Ishikawa (cell line): ENCODE measurements around the gene NCK1.

Experiments used
- CEBPB ChIP-seq: IDR thresholded peaks from 2 replicates; pipeline ENCODE4 v1.6.1; 2012
- CREB1 ChIP-seq: IDR thresholded peaks from 2 replicates; pipeline ENCODE4 v1.6.1; 2012; ENCODE audit warnings: low read depth
- EGR1 ChIP-seq: IDR thresholded peaks from 2 replicates; pipeline ENCODE4 v1.6.1; 2012
- EP300 ChIP-seq: IDR thresholded peaks from 2 replicates; pipeline ENCODE4 v1.6.1; 2012; ENCODE audit warnings: borderline replicate concordance
- FOXM1 ChIP-seq: IDR thresholded peaks from 2 replicates; pipeline ENCODE4 v1.6.1; 2012; ENCODE audit warnings: low read depth, borderline replicate concordance
- NFIC ChIP-seq: IDR thresholded peaks from 2 replicates; pipeline ENCODE4 v1.6.1; 2012
- RAD21 ChIP-seq: IDR thresholded peaks from 2 replicates; pipeline ENCODE4 v1.6.1; 2012; ENCODE audit warnings: low read depth
- TAF1 ChIP-seq: IDR thresholded peaks from 2 replicates; pipeline ENCODE4 v1.6.1; 2012; ENCODE audit warnings: low read depth, mild to moderate bottlenecking
- TCF12 ChIP-seq: IDR thresholded peaks from 2 replicates; pipeline ENCODE4 v1.6.1; 2012; ENCODE audit warnings: low read depth
- TEAD4 ChIP-seq: IDR thresholded peaks from 2 replicates; pipeline ENCODE4 v1.6.1; 2012
- YY1 ChIP-seq: IDR thresholded peaks from 2 replicates; pipeline ENCODE4 v1.6.1; 2012; ENCODE audit warnings: low read depth
- ZBTB7A ChIP-seq: IDR thresholded peaks from 2 replicates; pipeline ENCODE4 v1.6.1; 2012; ENCODE audit warnings: low read depth
- TF ChIP-seq, protein P1 (sequence below): IDR thresholded peaks from 2 replicates; pipeline ENCODE4 v1.6.1; 2012; ENCODE audit warnings: low read depth, mild to moderate bottlenecking
- TF ChIP-seq, protein P2 (sequence below): IDR thresholded peaks from 2 replicates; pipeline ENCODE4 v1.6.1; 2012
- TF ChIP-seq, protein P3 (sequence below): IDR thresholded peaks from 2 replicates; pipeline ENCODE4 v1.6.1; 2012

Gene NCK1

DNA sequence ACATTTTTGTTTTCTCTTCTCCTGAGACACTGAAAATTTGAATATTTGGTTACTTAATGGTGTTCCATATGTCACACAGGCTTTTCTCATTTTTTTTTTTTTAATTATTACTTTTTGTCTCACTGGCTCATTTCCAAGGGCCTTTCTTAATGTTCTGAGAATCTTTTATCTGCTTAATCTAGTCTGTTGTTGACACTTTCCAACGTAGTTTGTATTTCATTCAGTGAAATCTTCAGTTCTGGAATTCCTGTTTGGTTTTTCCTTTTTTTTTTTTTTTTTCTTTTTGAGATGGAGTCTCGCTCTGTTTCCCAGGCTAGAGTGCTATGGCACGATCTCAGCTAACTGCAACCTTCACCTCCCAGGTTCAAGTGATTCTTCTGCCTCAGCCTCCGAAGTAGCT is 42.7 kb downstream of the NCK1 start:
- TF ChIP-seq, protein P1, sequence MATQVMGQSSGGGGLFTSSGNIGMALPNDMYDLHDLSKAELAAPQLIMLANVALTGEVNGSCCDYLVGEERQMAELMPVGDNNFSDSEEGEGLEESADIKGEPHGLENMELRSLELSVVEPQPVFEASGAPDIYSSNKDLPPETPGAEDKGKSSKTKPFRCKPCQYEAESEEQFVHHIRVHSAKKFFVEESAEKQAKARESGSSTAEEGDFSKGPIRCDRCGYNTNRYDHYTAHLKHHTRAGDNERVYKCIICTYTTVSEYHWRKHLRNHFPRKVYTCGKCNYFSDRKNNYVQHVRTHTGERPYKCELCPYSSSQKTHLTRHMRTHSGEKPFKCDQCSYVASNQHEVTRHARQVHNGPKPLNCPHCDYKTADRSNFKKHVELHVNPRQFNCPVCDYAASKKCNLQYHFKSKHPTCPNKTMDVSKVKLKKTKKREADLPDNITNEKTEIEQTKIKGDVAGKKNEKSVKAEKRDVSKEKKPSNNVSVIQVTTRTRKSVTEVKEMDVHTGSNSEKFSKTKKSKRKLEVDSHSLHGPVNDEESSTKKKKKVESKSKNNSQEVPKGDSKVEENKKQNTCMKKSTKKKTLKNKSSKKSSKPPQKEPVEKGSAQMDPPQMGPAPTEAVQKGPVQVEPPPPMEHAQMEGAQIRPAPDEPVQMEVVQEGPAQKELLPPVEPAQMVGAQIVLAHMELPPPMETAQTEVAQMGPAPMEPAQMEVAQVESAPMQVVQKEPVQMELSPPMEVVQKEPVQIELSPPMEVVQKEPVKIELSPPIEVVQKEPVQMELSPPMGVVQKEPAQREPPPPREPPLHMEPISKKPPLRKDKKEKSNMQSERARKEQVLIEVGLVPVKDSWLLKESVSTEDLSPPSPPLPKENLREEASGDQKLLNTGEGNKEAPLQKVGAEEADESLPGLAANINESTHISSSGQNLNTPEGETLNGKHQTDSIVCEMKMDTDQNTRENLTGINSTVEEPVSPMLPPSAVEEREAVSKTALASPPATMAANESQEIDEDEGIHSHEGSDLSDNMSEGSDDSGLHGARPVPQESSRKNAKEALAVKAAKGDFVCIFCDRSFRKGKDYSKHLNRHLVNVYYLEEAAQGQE, result no peak
- TF ChIP-seq ZBTB7A (no peak), CREB1 (no peak), TEAD4 (no peak), EGR1 (no peak), YY1 (no peak), FOXM1 (no peak), CEBPB (no peak), TAF1 (no peak), EP300 (no peak)
- TF ChIP-seq, protein P2, sequence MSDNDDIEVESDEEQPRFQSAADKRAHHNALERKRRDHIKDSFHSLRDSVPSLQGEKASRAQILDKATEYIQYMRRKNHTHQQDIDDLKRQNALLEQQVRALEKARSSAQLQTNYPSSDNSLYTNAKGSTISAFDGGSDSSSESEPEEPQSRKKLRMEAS, result no peak
- TF ChIP-seq, protein P3, sequence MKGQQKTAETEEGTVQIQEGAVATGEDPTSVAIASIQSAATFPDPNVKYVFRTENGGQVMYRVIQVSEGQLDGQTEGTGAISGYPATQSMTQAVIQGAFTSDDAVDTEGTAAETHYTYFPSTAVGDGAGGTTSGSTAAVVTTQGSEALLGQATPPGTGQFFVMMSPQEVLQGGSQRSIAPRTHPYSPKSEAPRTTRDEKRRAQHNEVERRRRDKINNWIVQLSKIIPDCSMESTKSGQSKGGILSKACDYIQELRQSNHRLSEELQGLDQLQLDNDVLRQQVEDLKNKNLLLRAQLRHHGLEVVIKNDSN, result no peak

DNA sequence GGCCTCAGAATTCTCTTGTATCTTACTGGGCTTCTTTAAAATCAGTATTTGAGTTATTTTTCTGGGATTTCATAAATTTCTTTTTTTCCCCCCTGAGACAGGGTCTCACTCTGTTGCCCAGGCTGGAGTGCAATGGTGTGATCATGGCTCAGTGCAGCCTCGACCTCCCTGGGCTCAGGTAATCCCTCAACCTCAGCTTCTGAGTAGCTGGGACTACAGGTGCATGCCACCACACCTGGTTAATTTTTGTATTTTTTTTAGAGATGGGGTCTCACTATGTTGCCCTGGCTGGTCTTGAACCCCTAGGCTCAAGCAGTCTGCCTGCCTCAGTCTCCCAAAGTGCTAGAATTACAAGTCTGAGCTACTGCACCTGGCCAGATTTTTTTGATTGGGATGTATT is 43.5 kb downstream of the NCK1 start:
- no peak for TF ChIP-seq RAD21
- no peak for TF ChIP-seq TAF1
- TF ChIP-seq, protein P2, result no peak
- no peak for TF ChIP-seq NFIC
- no peak for TF ChIP-seq CEBPB
- TF ChIP-seq FOXM1, result no peak
- no peak for TF ChIP-seq EGR1
- TF ChIP-seq, protein P1, result no peak
- no peak for TF ChIP-seq EP300
- TF ChIP-seq, protein P3, result no peak
- no peak for TF ChIP-seq CREB1
- TF ChIP-seq TCF12, result no peak
- TF ChIP-seq YY1, result no peak
- TF ChIP-seq TEAD4, result no peak
- TF ChIP-seq ZBTB7A, result no peak

DNA sequence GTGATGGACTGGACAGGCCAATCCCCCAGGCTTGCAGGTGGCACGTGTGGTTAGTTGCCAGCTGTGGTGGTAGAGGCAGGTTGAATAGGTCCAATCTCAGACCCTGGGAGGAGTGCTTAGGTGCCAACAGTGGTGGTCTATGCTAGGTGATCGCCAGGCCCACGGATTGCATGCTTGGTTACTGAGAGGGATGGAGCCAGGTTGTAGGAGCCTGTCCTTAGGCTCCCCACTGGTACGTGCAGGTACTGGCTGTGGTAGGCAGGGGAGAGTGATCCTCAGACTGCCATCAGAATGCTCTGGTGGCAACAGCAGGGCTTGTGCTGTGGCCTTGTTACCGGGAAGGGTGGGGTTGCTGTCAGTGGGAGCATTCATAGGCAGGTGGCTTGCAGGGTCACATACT is 44.7 kb downstream of the NCK1 start:
- TF ChIP-seq TEAD4, result no peak
- no peak for TF ChIP-seq TCF12
- no peak for TF ChIP-seq CREB1
- no peak for TF ChIP-seq YY1
- no peak for TF ChIP-seq FOXM1

DNA sequence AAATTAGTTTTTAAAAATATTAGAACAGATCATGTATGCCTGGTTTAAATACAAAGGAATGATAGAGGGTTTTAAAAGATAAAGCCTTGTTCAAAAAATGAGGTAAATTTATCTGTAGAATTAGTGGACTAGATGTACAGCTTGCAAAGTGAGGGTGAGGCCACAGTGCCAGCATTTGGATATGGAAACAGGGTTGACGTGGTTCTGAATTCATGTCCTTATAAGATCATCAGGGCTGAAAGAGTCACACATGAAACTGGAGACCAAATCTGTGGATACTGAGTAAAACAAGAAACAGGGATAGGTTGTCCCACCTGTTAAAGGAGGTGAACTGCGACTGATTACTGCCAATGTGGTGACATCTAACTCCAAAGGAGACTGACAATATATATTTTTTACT is 46.3 kb downstream of the NCK1 start:
- TF ChIP-seq, protein P1, result no peak
- TF ChIP-seq TEAD4, result no peak
- no peak for TF ChIP-seq TAF1
- TF ChIP-seq EGR1, result no peak
- TF ChIP-seq NFIC, result no peak
- no peak for TF ChIP-seq FOXM1
- no peak for TF ChIP-seq TCF12
- TF ChIP-seq EP300, result no peak
- TF ChIP-seq, protein P3, result no peak
- TF ChIP-seq CREB1, result no peak
- TF ChIP-seq RAD21, result no peak
- no peak for TF ChIP-seq YY1
- TF ChIP-seq ZBTB7A, result no peak
